ENCODE data around the gene CLEC7A.
A peak's percentile ranks its signal among the peaks of the same experiment; 100 is the strongest.

The CLEC7A gene

DNA sequence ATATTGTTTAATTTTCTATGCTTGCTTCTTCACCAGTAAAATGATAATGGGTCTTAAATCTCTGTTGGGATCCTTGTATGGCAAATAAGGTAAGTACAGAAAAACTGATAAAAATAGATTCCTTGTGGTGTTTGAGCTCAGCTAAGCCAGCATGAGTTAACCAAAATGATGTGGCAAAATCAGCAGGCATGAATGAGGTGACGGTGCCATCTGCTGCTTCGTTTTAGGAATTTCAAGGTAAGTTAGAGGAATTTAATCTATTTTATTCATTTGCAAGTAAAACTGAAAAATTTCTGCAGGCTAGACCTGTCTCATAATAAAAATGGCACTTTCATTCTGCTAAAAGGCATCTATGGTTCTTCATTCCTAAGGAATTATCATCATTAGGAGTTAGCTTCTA is 10.0 kb upstream of the CLEC7A start:
- peak; percentile 42 for DNase-seq (ENCODE audit: low read depth)

DNA sequence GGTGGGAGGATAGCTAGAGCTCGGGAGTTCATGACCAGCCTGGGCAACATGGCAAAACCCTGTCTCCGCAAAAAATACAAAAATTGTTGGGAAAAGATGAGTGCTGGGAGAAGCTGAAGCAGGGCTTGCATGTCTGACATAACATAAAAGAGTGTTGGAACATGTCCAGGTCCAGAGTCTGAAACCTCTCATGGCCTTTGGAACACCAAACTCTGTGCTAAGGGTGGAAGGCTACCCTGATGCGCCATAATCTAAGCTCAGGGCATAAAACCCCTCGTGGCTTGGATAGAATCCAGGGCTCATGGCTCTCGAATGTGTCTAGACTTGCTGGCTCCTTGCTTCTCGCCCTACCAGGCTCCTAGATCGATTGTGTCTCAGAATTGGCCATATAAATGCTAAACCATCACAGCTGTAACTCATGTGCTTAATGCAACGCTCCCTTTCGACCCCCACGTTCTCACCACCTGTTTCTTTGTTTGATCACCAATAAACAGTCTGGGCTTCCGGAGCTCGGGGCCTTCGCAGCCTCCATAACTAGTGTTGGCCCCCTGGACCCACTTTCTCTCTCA is 6.7 kb upstream of the CLEC7A start:
- DNase-seq (ENCODE audit: low read depth) = no peak

DNA sequence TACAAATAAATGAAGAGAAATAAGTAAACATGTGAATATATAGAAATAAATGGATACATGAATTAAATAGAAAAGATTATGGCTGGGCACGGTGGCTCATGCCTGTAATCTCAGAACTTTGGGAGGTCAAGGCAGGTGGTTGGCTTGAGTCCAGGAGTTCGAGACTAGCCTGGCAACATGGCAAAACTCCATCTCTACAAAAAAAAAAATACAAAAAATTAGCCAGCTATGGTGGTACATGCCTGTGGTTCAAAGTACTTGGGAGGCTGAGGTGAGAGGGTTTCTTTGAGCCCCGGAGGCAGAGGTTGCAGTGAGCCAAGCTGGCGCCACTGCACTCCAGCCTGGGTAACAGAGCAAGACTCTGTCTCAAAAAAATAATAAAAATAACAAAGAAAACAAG is 5.1 kb upstream of the CLEC7A start:
- DNase-seq (ENCODE audit: low read depth) = no peak

DNA sequence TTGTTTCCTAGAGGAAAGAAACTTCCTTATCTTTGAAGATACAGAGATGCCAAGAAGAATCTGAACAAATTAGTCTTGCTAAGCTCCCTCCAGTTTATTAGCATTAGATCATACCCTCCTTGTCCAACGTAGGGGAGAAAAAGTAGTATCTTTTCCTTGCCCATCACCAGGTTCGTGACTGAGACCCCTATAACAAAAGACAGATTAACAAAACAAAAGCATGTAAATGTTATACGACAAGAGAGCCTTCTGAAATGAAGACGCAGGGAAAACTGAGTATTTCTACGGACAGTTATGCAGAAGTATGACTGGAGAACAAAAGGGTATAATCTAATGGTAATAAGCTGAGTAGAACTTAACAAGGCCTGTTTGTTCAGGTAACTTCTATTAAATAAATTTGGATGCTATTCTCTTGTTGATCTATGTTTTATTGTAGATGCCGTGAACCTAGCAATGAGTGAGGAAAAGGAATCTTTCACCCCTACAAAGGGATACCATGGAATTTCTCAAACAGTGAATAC is 2.9 kb upstream of the CLEC7A start:
- no peak for DNase-seq (ENCODE audit: low read depth)

DNA sequence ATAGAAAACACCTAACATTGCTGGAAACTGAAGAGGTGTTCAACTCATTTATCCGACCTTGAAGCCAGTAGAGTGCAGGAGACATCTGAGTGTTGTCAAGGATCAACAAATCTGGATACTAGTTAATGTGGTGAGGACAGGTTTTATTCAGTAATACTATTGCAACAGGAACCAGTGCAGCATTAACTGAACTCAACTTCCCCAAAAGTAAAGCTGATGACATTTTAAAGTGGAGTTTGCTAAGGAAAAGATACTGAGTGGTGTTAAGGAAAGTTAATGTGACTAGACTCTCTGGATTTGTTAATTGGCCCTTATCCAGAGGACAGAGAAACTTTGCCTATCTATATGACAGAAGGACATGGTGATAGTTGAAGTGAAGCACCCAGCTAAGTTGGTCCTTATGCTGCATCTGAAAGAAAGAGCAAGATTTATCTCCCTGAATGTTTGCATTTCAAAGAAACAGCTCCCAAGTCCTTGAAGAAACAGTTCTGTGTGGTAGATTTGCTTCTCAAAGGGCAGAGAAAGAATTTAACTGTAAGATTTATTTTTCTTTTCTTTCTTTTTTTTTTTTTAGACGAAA is 1.2 kb upstream of the CLEC7A start:
- no peak for DNase-seq (ENCODE audit: low read depth)

DNA sequence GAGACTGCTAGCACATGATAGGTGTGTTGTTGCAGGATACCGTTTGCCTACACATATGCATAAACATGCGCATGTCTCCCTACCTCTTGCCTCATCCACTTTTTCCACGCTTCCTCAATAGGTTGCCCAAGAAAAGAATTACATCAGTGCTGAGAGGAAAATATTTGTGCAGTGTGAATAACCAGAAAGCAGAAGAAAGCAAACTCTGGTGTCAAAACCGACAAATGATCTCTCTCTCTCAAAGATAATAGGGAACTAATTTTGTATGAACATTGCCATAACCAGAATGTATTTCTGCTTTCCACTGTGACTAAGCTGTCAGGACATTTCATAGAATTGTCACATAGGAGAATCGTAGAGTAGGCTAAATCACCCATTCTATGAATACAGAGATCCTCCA is 1.3 kb downstream of the CLEC7A start:
- DNase-seq (ENCODE audit: low read depth) = no peak

DNA sequence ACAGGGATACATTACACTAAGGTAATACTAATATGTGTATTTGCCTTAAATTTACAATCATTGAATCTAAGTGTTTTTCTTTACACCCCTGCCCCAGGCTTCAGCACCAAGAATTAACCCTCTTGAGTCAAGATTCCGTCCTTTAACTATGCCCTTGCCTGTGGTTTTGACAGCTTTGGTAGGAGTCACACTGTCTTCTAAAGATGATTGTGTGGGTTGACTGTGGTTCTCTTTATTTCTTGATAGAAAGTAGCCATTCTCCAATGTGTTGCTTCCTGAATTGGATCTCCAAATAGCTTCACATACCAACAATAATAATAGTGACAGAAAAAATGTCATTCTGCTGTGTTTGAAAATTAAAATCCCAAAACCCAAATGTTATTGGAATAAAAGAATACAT is 3.6 kb downstream of the CLEC7A start:
- DNase-seq (ENCODE audit: low read depth) = no peak

DNA sequence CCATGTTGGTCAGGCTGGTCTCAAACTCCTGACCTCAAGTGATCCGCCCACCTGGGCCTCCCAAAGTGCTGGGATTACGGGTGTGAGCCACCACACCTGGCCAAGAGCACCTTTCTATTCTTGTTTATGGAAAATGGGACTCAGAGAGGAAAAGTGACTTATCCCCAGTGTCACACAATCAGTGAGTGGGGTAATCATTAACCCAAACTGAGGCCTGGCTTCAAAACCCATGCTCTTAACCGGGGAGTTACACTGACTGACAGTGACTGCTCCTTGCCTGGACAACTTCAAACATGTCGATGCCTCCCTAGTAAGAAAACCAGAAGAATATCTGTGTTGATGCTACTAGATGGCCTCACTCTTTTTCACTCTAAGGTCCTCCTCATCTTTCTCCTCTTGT is 7.3 kb downstream of the CLEC7A start:
- no peak for DNase-seq (ENCODE audit: low read depth)

DNA sequence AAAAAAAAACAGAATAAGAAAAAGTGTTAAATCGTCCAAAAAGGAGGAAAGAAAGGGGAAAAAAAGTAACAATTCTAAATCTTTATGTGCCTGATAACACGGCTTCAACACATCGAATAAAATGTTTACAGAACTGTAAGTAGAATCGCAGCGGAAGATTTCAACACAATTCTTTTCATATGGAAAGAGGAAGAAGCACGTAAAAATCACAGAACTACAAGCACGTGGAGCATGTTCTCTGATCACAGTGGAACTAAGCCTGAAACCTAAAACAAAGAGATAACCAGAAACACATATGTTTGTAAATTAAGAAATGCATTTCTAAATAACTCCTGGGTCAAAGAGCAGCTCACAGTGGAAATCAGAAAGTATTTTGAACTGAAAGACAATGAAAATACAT is 8.7 kb downstream of the CLEC7A start:
- no peak for DNase-seq (ENCODE audit: low read depth)

DNA sequence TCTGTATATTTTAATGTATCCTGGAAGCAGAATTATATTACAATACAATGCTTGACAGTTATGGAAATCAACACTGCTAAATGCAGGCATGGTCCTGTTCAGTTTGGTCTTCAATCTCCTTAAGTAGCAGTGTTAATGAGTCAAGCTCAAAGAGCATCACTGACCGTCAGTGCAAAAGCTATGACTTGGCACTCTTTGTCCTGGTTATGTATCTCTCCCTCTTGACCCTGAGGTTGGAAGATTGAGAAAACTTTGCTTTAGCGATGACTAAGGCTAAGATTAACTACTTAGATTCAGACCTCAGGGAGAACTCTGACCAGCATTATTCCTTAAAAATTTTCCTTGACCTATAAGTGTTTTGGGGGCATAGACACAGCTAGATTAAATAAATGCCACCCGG is 10.9 kb downstream of the CLEC7A start:
- no peak for DNase-seq (ENCODE audit: low read depth)

DNA sequence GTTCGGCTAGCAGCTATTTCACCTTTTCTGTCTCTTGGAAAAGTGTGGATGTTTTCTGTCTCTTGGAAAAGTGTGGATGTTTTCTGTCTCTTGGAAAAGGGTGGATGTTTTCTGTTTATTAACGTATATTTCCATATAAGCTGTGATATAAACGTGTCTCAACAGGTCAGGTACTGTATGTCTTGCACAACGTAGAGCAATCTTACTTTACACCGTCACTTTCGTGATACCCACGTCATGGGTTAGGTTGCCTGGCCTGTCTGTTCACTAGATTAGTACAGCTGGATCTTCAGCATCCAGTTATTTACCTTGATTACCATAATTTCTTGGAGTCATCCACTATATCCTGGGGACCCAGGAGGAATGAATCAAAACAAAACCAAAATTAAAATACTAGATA is 14.1 kb downstream of the CLEC7A start:
- no peak for DNase-seq (ENCODE audit: low read depth)

DNA sequence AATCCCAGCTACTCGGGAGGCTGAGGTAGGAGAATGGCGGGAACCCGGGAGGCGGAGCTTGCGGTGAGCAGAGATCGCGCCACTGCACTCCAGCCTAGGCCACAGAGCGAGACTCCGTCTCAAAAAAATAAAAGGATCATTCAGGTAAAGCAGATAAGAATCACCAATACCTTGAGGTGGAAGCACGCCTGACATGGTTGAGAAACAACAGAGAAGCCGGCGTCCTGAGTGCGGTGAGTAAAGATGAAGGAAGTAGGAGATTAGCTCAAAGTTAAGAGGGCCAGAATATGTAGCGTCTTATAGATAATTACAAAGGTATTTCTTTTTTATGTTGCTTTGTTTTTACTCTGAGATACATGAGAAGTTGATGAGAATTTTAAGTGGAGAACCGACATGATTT is 14.7 kb downstream of the CLEC7A start:
- DNase-seq (ENCODE audit: low read depth) = no peak

DNA sequence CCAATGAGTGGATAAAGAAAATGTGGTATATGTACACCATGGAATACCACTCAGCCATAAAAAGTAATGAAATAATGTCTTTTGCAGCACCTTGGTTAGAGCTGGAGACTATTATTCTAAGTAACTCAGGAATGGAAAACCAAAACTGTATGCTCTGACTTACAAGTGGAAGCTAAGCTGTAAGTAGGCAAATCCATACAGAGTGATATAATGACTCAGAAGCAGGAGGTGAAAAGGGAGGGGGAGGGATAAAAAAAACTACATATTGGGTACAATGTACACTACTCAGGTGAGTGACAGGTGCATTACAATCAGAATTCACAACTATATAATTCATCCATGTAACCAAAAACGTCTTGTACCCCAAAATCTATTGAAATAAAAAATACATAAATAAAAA is 16.1 kb downstream of the CLEC7A start:
- DNase-seq (ENCODE audit: low read depth) = no peak

DNA sequence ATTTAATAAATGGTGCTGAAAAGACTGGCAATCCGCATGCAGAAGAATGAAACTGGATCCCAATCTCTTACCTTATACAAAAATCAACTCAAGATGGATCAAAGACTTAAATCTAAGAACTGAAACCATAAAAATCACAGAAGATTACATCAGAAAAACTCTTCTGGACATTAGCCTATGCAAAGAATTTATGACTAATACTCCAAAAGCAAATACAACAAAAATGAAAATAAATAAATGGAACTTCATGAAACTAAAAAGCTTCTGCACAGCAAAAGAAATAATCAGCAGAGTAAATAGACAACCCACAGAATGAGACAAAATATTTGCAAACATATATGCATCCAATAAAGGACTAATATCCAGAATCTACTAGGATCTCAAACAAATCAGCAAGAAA is 16.9 kb downstream of the CLEC7A start:
- no peak for DNase-seq (ENCODE audit: low read depth)

DNA sequence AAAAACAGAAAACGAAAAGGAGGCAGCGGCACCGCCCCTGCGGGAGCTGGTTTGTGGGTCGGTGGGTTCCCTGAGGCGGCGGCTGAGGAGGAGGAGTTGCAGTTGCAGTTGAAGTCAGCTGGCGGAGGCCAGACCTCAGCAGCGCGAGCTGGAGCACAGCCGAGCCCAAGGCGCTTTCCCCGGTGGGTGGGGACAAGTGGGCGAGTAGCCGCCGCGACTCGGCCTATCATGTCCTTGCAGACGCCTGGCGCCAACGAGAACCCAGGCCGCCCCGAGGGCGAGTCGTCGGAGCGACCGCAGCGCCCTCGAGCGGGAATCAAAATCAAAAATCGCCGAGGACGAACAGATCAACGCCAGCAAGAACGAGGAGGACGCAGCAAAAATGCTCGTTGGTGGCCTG is 18.5 kb downstream of the CLEC7A start:
- no peak for DNase-seq (ENCODE audit: low read depth)

DNA sequence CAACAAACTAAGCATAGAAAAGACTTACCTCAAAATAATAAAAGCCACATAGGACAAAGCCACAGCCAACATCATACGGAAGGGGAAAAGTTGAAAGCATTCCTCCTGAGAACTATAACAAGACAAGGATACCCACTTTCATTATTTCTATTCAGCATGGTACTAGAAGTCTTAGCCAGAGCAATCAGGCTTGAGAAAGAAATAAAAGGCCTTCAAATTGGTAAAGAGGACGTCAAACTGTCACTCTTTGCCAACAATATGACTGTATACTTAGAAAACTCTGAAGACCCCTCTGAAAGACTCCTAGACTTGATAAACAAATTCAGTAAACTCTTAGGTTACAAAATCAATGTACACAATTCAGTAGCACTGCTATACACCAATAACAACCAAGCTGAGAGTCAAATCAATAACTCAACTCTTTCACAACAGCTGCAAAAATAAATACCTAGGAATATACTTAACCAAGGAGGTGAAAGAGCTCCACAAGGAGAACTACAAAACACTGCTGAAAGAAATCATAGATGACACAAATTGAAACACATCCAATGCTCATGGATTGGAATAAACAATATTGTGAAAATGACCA is 19.6 kb downstream of the CLEC7A start:
- DNase-seq (ENCODE audit: low read depth) = no peak

DNA sequence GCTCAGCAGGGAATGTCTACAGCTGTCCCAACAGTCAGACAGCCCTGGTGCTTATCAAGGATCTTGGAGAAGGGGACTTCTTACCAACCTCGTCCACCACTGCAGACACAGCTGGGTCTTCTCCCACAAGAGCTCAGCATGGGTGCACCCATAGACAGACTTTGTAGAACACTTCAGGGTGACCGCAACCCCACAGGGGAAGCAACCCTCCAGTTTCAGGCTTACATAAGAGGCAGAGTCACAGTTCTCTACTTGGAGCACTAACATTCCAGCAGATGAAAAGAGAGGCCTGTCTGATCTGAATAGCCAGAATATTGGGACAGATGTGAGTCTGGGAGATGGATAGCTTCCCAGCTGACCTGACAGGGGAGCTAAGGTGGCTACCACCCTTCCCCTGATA is 27.7 kb downstream of the CLEC7A start:
- DNase-seq (ENCODE audit: low read depth) = no peak

DNA sequence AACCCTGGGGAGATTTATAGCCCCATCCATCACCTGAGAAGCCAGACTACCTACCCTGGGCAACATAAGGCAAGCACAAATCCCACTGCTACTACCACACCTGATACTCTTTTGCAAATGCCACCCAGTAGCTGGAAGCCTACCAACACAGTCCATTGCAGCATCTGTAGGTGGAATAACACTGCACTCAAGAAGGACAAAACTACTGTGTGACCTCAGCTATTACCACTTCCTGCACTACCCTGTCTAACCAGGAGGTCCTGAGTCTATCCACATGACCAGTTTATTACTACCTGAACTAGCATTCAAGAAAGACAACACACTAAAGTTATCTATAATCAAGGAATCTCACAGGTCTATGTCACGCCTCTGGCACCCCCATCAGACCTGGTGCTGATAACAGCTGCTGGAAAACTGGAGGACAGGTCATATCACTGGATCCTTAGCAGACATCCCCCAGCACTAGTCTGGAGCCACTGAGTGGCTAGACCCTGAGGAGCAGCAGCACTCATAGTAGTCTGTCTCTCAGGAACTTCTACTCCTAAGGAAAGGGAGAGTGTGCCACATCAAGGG is 28.3 kb downstream of the CLEC7A start:
- DNase-seq (ENCODE audit: low read depth) = no peak

DNA sequence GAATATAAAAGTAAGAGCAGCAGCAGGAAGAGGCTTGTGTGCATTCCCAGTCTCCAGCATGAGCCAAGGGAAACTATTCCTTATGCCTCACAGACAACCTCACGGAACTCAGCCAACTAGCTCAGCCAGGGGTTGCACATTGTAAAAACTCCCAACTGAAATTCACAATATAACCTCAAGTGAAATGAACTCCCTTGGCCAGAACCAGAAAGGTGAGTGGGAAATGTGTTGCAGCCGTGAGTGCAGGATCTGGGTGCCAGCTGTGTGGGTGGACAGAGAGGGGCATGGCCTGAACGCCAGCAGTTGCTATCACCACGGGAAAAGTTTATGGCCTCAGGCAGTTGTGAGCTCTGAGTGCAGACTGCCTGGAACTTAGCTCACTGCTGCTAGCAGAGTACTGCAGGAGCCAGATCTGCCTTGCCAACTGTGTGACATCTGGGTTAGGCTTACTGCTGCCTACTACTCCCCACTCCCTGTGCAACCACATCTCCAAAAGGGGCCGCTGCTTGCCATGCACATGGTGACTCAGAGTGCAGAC is 28.9 kb downstream of the CLEC7A start:
- peak; percentile 78 for DNase-seq (ENCODE audit: low read depth)

DNA sequence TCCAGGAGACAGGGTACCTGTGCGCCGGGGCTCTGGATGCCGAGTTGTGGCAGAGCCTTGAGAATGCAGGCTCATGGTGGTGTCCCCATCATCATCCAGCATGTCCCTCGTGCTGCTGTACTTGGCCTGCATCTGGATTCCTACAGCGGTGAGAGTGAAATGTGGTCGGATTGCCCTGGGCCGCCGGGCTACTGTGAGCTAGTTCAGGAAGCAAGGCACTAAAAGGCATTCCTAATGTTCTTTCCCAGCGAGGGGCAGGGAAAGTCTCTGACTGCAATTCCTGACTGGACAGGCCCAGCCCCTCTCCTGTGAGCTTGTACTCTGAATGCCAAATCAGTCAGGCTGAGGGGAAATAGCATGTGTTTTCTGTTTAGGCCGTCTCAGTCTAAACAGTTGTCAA is 31.2 kb downstream of the CLEC7A start, which contains the start of gene CLEC1A:
Gene CLEC1A, minus strand, starts transcription at position 195 of the 400 bp plus-strand sequence. Its CDS starts 63 bp downstream, at position 132.
- DNase-seq (ENCODE audit: low read depth) = peak; percentile 9

DNA sequence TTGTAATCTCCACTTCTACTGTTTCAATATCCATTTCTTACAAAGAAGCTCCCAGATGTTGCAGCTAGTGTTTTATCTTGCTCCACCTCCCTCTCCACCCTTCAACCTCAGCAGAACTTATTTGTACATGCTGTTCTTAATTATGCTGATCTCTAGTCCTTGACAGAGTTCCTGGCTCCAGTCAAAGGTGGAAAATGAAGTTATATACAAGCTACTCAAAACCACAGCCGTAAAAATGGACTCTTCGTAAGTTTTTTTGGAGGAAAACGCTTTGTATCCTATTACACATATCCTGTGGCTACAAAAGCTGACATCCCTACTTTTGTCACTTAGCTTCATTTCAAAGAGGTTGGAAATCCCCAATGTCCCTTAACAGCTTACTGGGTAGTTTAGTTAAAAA is 32.5 kb downstream of the CLEC7A start:
- peak; percentile 56 for DNase-seq (ENCODE audit: low read depth)

DNA sequence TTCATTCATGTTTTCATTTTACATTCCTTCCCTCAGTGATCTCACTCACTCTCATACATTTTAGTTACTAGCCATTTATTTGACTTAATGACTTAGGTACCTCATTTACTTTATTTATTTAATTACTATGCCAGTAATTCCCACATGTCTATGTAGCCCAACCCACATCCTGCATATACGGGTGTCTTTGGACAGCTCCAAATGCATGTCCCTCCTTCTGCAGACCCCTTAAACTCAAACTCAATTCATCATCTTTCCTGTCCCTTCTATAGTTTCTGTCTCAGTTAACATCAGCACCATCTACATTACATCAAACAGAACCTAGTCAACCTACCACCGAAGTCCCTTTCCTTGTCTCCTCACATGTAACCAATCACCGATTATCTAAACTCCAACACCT is 34.0 kb downstream of the CLEC7A start:
- DNase-seq (ENCODE audit: low read depth) = no peak
